H9 (cell line): Measurements from ENCODE around the gene SDK1. TPM values are rescaled to one million over a fixed set of nuclear protein-coding genes. Genes with fewer than 3 reads are reported as not detected.

Source experiments
- DNase-seq: peaks from one replicate; pipeline ENCODE4 v3.0.0-alpha.2; 2017
- H2AFZ ChIP-seq: one replicate; pipeline ENCODE4 v1.6.1; 2013; ENCODE audit warnings: mild to moderate bottlenecking, low read length, control low read depth, moderate library complexity
- H2AK5ac ChIP-seq: 2 replicates; pipeline ENCODE4 v1.6.1; 2013; ENCODE audit warnings: low read length, control low read depth, mixed read lengths; ENCODE audit not compliant: insufficient read length
- H2BK120ac ChIP-seq: one replicate; pipeline ENCODE4 v1.6.1; 2013; ENCODE audit warnings: low read depth, mild to moderate bottlenecking, low read length, control low read depth, inconsistent platforms; ENCODE audit not compliant: poor library complexity, severe bottlenecking
- H2BK12ac ChIP-seq: 2 replicates; pipeline ENCODE4 v1.6.1; 2013; ENCODE audit warnings: low read length, control low read depth, mixed read lengths, low read depth; ENCODE audit not compliant: insufficient read length
- H2BK15ac ChIP-seq: 2 replicates; pipeline ENCODE4 v1.6.1; 2013; ENCODE audit warnings: low read depth, low read length, control low read depth
- H2BK20ac ChIP-seq: one replicate; pipeline ENCODE4 v1.6.1; 2013; ENCODE audit warnings: low read depth, mild to moderate bottlenecking, low read length, control low read depth, inconsistent platforms; ENCODE audit not compliant: poor library complexity, severe bottlenecking
- H2BK5ac ChIP-seq: 2 replicates; pipeline ENCODE4 v1.6.1; 2013; ENCODE audit warnings: low read length, control low read depth, mixed read lengths; ENCODE audit not compliant: insufficient read length
- H3K14ac ChIP-seq: 2 replicates; pipeline ENCODE4 v1.6.1; 2013; ENCODE audit warnings: low read length, control low read depth; ENCODE audit not compliant: insufficient read depth
- H3K18ac ChIP-seq: 2 replicates; pipeline ENCODE4 v1.6.1; 2013; ENCODE audit warnings: low read depth, mild to moderate bottlenecking, mixed read lengths, low read length, control low read depth; ENCODE audit not compliant: insufficient read length
- H3K23ac ChIP-seq: 2 replicates; pipeline ENCODE4 v1.6.1; 2013; ENCODE audit warnings: low read length, control low read depth, mixed read lengths, low read depth; ENCODE audit not compliant: insufficient read length
- H3K23me2 ChIP-seq: 2 replicates; pipeline ENCODE4 v1.6.1; 2013; ENCODE audit warnings: low read depth, mild to moderate bottlenecking, mixed read lengths, low read length, control low read depth; ENCODE audit not compliant: insufficient read length, poor library complexity, severe bottlenecking
- H3K27ac ChIP-seq: 2 replicates; pipeline ENCODE4 v1.5.1; 2013; ENCODE audit warnings: low read length, control low read depth, mixed read lengths, low read depth; ENCODE audit not compliant: insufficient read length
- H3K27me3 ChIP-seq: 2 replicates; pipeline ENCODE4 v1.6.1; 2013; ENCODE audit warnings: low read length, control low read depth, inconsistent platforms; ENCODE audit not compliant: insufficient read depth
- H3K4ac ChIP-seq: 2 replicates; pipeline ENCODE4 v1.6.1; 2013; ENCODE audit warnings: low read depth, mild to moderate bottlenecking, control low read depth, inconsistent platforms, low read length, moderate library complexity
- H3K4me1 ChIP-seq: 2 replicates; pipeline ENCODE4 v1.6.1; 2013; ENCODE audit warnings: low read length, control low read depth, inconsistent platforms; ENCODE audit not compliant: insufficient read depth
- H3K4me2 ChIP-seq: 2 replicates; pipeline ENCODE4 v1.6.1; 2013; ENCODE audit warnings: low read length, control low read depth, mixed read lengths; ENCODE audit not compliant: insufficient read length, insufficient read depth
- H3K56ac ChIP-seq: 2 replicates; pipeline ENCODE4 v1.6.1; 2013; ENCODE audit warnings: low read depth, mild to moderate bottlenecking, mixed read lengths, low read length, control low read depth; ENCODE audit not compliant: insufficient read length
- H3K79me1 ChIP-seq: 2 replicates; pipeline ENCODE4 v1.6.1; 2013; ENCODE audit warnings: low read depth, mild to moderate bottlenecking, moderate library complexity, low read length, control low read depth, inconsistent platforms; ENCODE audit not compliant: insufficient read depth, poor library complexity, severe bottlenecking
- H3K79me2 ChIP-seq: 2 replicates; pipeline ENCODE4 v1.6.1; 2013; ENCODE audit warnings: low read length, control low read depth, inconsistent platforms; ENCODE audit not compliant: insufficient read depth
- H3K9ac ChIP-seq: 2 replicates; pipeline ENCODE4 v1.6.1; 2013; ENCODE audit warnings: low read length, control low read depth, mixed read lengths; ENCODE audit not compliant: insufficient read length; ENCODE audit errors: extremely low read depth
- H3K9me3 ChIP-seq: one replicate; pipeline ENCODE4 v1.6.1; 2013; ENCODE audit warnings: low read depth, low read length, inconsistent platforms; ENCODE audit not compliant: control insufficient read depth
- H3T11ph ChIP-seq: one replicate; pipeline ENCODE4 v1.6.1; 2013; ENCODE audit warnings: mild to moderate bottlenecking, low read length, control low read depth, inconsistent platforms
- H4K20me1 ChIP-seq: one replicate; pipeline ENCODE4 v1.6.1; 2013; ENCODE audit not compliant: control insufficient read depth, insufficient read length, insufficient read depth
- H4K5ac ChIP-seq: 2 replicates; pipeline ENCODE4 v1.6.1; 2013; ENCODE audit warnings: low read depth, mild to moderate bottlenecking, mixed read lengths, low read length, control low read depth; ENCODE audit not compliant: insufficient read length
- H4K8ac ChIP-seq: replicated peaks from 2 replicates; pipeline ENCODE4 v1.6.1; 2013; ENCODE audit warnings: low read length, control low read depth, mixed read lengths, low read depth; ENCODE audit not compliant: insufficient read length
- H4K91ac ChIP-seq: 2 replicates; pipeline ENCODE4 v1.6.1; 2013; ENCODE audit warnings: low read depth, mild to moderate bottlenecking, moderate library complexity, mixed read lengths, low read length, control low read depth; ENCODE audit not compliant: insufficient read length
- H3K27ac Mint-ChIP-seq, 3 experiments: 2 replicates in 2 of 3; 3 replicates in 1 of 3; pipeline ENCODE4 v1.8.0; 2020 to 2021; ENCODE audit warnings: mixed read lengths in 3 of 3, mild to moderate bottlenecking in 1 of 3, moderate library complexity in 1 of 3
- H3K27me3 Mint-ChIP-seq: 2 replicates; pipeline ENCODE4 v1.8.0; 2021; ENCODE audit warnings: low read depth, mild to moderate bottlenecking, moderate library complexity, mixed read lengths
- H3K36me3 Mint-ChIP-seq, 3 experiments: 2 replicates in 2 of 3; 3 replicates in 1 of 3; pipeline ENCODE4 v1.8.0; 2020 to 2021; ENCODE audit warnings: low read depth in 3 of 3, mixed read lengths in 3 of 3; ENCODE audit not compliant: insufficient read depth in 1 of 3
- H3K4me1 Mint-ChIP-seq, 2 experiments: 2 replicates each; pipeline ENCODE4 v1.8.0; 2020; ENCODE audit warnings: mixed read lengths in 2 of 2
- H3K4me3 Mint-ChIP-seq, 2 experiments: 2 replicates in 1 of 2; 3 replicates in 1 of 2; pipeline ENCODE4 v1.8.0; 2020 to 2021; ENCODE audit warnings: mild to moderate bottlenecking in 2 of 2, mixed read lengths in 2 of 2, moderate library complexity in 1 of 2
- H3K9me3 Mint-ChIP-seq, 2 experiments: 2 replicates in 1 of 2; 3 replicates in 1 of 2; pipeline ENCODE4 v1.8.0; 2020; ENCODE audit warnings: mild to moderate bottlenecking in 2 of 2, mixed read lengths in 2 of 2, moderate library complexity in 1 of 2
- WGBS: extraction: QIAGEN DNeasy Blood & Tissue Kit; methylation state at CpG from one replicate; pipeline ENCODE4 v1.1.7; 2013; ENCODE audit warnings: missing lambda C conversion rate, low lambda C conversion rate, mixed read lengths; ENCODE audit not compliant: insufficient read length; ENCODE audit errors: extremely low coverage; 5-methylcytosine and 5-hydroxymethylcytosine counted together
- total RNA-seq: library from RNA; stranded (reverse); gene quantifications from 2 replicates; pipeline ENCODE4 v1.2.1, GENCODE V29; 2021
- TF ChIP-seq, protein P1 (sequence below): fragments of 200-600 bp; sonication (generic); conservative IDR thresholded peaks from 3 replicates; pipeline ENCODE4 v1.8.0; 2021; ENCODE audit warnings: antibody characterized with exemption, mild to moderate bottlenecking

Gene SDK1
- total RNA-seq, 1 experiment from 2014 or later = 8.7 TPM

DNA sequence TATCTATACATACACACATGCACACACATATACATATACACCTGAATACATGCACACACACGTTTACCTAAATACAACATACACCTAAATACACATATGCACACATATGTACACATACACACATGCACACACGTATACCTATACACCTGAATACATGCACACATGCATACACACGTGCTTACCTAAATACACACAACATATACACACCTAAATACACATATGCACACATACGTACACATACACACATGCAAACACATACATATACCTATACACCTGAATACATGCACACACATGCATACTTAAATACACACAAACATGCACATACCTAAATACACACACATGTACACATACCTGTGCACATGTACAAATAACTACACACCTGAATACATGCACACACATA, 947.2 kb downstream of the SDK1 start:
- Histone ChIP-seq H2BK12ac (no peak overlapping the region), H2BK5ac (no peak overlapping the region), H2BK20ac (no peak overlapping the region), H3K9ac (no peak overlapping the region), H3K27me3 (no peaks in the 10 kb centered on the region), H3K23me2 (no peaks in the 10 kb centered on the region), H3K27ac (no peak overlapping the region), H2AK5ac (no peak overlapping the region), H2AFZ (no peak overlapping the region), H3K9me3 (no peaks in the 10 kb centered on the region), H2BK15ac (no peak overlapping the region), H3K4me2 (no peak overlapping the region), H3K14ac (no peak overlapping the region), H4K91ac (no peak overlapping the region), H4K20me1 (no peaks in the 10 kb centered on the region), H2BK120ac (no peak overlapping the region), H3K56ac (no peak overlapping the region), H3T11ph (no peak overlapping the region), H3K4me1 (no peaks in the 10 kb centered on the region; the same call in 1 of the 2 replicates), H4K8ac (no peak overlapping the region), H3K4ac (no peak overlapping the region), H3K79me2 (no peaks in the 10 kb centered on the region), H3K79me1 (no peaks in the 10 kb centered on the region), H3K23ac (no peak overlapping the region), H4K5ac (no peak overlapping the region), H3K18ac (no peak overlapping the region)
- Mint-ChIP-seq H3K4me1 (peaks cover 12 to 20% of the 10 kb centered on the region in 2 experiments), H3K27ac (no peak overlapping the region), H3K9me3 (peaks cover 3 to 9% of the 10 kb centered on the region in 2 experiments), H3K36me3 (peaks cover 9 to 13% (median 12%) of the 10 kb centered on the region in 3 experiments; a peak in 4 of 7 replicates), H3K4me3 (peak overlapping the region in 1 of 2 experiments; percentile 12; a peak in 1 of 5 replicates), H3K27me3 (no peaks in the 10 kb centered on the region)
- TF ChIP-seq, protein P1, sequence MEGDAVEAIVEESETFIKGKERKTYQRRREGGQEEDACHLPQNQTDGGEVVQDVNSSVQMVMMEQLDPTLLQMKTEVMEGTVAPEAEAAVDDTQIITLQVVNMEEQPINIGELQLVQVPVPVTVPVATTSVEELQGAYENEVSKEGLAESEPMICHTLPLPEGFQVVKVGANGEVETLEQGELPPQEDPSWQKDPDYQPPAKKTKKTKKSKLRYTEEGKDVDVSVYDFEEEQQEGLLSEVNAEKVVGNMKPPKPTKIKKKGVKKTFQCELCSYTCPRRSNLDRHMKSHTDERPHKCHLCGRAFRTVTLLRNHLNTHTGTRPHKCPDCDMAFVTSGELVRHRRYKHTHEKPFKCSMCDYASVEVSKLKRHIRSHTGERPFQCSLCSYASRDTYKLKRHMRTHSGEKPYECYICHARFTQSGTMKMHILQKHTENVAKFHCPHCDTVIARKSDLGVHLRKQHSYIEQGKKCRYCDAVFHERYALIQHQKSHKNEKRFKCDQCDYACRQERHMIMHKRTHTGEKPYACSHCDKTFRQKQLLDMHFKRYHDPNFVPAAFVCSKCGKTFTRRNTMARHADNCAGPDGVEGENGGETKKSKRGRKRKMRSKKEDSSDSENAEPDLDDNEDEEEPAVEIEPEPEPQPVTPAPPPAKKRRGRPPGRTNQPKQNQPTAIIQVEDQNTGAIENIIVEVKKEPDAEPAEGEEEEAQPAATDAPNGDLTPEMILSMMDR = no peak
- 100% methylated on average over 1 of the region's 4 CpGs for WGBS
- DNase-seq = no peak
